Stimulated activated CD8-positive, alpha-beta memory T cell treated with anti-CD3 and anti-CD28 coated beads, Interleukin-12 subunit alpha, Interleukin-12 subunit beta, amount 100 ng/mL, for 24 hours (primary cell): ENCODE data around the gene CIB4.

Experiments
- DNase-seq: peaks from one replicate; pipeline ENCODE4 v3.0.0-alpha.2; 2020; ENCODE audit errors: extremely low read depth

The CIB4 gene

GRCh38 chr2:26640781-26641564 is at the start of gene CIB4:
Gene CIB4, minus strand, starts transcription at chr2:26641366. Its CDS starts 52 bp downstream, at chr2:26641314.
- DNase-seq = no peak

GRCh38 chr2:26687801-26688200 is 46.6 kb upstream of the CIB4 start:
- no peak for DNase-seq

- no peak for DNase-seq
Observed at GRCh38 chr2:26687328-26687727, 46.2 kb upstream of the CIB4 start.

GRCh38 chr2:26685989-26686839 is 45.0 kb upstream of the CIB4 start:
- DNase-seq = no peak

- no peak for DNase-seq
Observed at GRCh38 chr2:26685341-26685740, 44.2 kb upstream of the CIB4 start.

- DNase-seq = no peak
Observed at GRCh38 chr2:26683583-26683982, 42.4 kb upstream of the CIB4 start.

- DNase-seq = no peak
Observed at GRCh38 chr2:26682155-26682554, 41.0 kb upstream of the CIB4 start.

GRCh38 chr2:26681656-26682055 is 40.5 kb upstream of the CIB4 start:
- DNase-seq = no peak

- DNase-seq = no peak
Observed at GRCh38 chr2:26679867-26680266, 38.7 kb upstream of the CIB4 start.

- DNase-seq = no peak
Observed at GRCh38 chr2:26678035-26678434, 36.9 kb upstream of the CIB4 start.

GRCh38 chr2:26675651-26676255 is 34.6 kb upstream of the CIB4 start:
- DNase-seq = no peak

GRCh38 chr2:26674771-26675170 is 33.6 kb upstream of the CIB4 start:
- no peak for DNase-seq

GRCh38 chr2:26674002-26674751 is 33.0 kb upstream of the CIB4 start:
- DNase-seq = no peak

GRCh38 chr2:26672818-26673393 is 31.7 kb upstream of the CIB4 start:
- DNase-seq = no peak

- DNase-seq = no peak
Observed at GRCh38 chr2:26672112-26672817, 31.1 kb upstream of the CIB4 start.

GRCh38 chr2:26671691-26672090 is 30.5 kb upstream of the CIB4 start:
- no peak for DNase-seq

GRCh38 chr2:26670931-26671460 is 29.8 kb upstream of the CIB4 start:
- DNase-seq = no peak

- DNase-seq = no peak
Observed at GRCh38 chr2:26670171-26670570, 29.0 kb upstream of the CIB4 start.

- no peak for DNase-seq
Observed at GRCh38 chr2:26668856-26669750, 27.9 kb upstream of the CIB4 start.

GRCh38 chr2:26668041-26668440 is 26.9 kb upstream of the CIB4 start:
- DNase-seq = no peak
